BJ (cell line): Measurements from ENCODE around the gene GPR75. TPM values are rescaled to one million over a fixed set of nuclear protein-coding genes. Genes with fewer than 3 reads are reported as not detected.

Experiments used
- CTCF ChIA-PET: fragments of 350-600 bp; formaldehyde crosslinking; extraction: SDS; loops from one replicate; lab custom pipeline; 2021; ENCODE audit warnings: antibody characterized with exemption, inconsistent platforms; lab: Yijun Ruan, JAX
- POLR2A ChIA-PET: fragments of 300-600 bp; sonication (Branson Sonifier 250); formaldehyde crosslinking; extraction: SDS; loops from one replicate; lab custom pipeline; 2021; ENCODE audit warnings: antibody characterized with exemption; lab: Charles Lee
- DNase-seq: peaks from one replicate; pipeline ENCODE4 v3.0.0-alpha.2; 2011; ENCODE audit warnings: low read depth
- H3K27me3 ChIP-seq: 2 replicates; pipeline ENCODE4 v1.6.0; 2011; ENCODE audit warnings: low read length; ENCODE audit not compliant: control insufficient read depth, insufficient read depth
- H3K36me3 ChIP-seq: 2 replicates; pipeline ENCODE4 v1.5.1; 2011; ENCODE audit warnings: low read length; ENCODE audit not compliant: control insufficient read depth, insufficient read depth
- H3K4me3 ChIP-seq: 2 replicates; pipeline ENCODE4 v1.5.1; 2011; ENCODE audit warnings: low read depth, mild to moderate bottlenecking, control low read depth, low read length
- polyA plus RNA-seq: library from polyadenylated mRNA; depleted of rRNA; stranded (reverse); fragments of >200 nt; gene quantifications from 2 replicates; pipeline ENCODE4 v1.2.3, GENCODE V29; 2011
- TF ChIP-seq, protein P1 (sequence below): IDR thresholded peaks from 2 replicates; pipeline ENCODE4 v1.5.1; 2011; ENCODE audit warnings: low read depth, mild to moderate bottlenecking, control low read depth, inconsistent platforms, low read length, moderate library complexity; ENCODE audit not compliant: insufficient read depth

Gene GPR75
- polyA plus RNA-seq, 1 experiment: 1.5 TPM

DNA sequence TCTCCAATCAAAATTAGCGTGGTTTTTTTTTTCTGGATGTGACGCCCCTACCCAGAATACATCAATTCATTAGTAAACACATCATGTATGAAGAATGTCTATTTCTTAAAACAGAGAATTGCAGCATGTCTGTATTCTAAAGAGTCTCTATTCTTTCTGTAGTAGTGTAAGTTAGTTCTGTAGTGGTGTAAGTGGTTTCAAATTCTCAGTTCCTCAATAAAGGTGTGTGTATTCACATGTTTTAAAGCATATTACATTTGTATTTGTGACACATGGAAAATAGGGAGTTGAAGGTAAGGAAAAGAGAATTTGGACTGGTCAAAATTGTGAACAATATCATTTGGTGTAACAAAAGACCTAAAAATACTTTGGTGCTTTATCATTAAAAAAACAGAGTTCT, 8.0 kb upstream of the GPR75 start:
- Histone ChIP-seq H3K4me3 (no peak overlapping the region), H3K36me3 (no peaks in the 10 kb centered on the region), H3K27me3 (no peaks in the 10 kb centered on the region)
- ChIA-PET POLR2A (no interaction called here), CTCF (no interaction called here)
- TF ChIP-seq, protein P1, sequence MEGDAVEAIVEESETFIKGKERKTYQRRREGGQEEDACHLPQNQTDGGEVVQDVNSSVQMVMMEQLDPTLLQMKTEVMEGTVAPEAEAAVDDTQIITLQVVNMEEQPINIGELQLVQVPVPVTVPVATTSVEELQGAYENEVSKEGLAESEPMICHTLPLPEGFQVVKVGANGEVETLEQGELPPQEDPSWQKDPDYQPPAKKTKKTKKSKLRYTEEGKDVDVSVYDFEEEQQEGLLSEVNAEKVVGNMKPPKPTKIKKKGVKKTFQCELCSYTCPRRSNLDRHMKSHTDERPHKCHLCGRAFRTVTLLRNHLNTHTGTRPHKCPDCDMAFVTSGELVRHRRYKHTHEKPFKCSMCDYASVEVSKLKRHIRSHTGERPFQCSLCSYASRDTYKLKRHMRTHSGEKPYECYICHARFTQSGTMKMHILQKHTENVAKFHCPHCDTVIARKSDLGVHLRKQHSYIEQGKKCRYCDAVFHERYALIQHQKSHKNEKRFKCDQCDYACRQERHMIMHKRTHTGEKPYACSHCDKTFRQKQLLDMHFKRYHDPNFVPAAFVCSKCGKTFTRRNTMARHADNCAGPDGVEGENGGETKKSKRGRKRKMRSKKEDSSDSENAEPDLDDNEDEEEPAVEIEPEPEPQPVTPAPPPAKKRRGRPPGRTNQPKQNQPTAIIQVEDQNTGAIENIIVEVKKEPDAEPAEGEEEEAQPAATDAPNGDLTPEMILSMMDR: no peak
- no peak for DNase-seq

DNA sequence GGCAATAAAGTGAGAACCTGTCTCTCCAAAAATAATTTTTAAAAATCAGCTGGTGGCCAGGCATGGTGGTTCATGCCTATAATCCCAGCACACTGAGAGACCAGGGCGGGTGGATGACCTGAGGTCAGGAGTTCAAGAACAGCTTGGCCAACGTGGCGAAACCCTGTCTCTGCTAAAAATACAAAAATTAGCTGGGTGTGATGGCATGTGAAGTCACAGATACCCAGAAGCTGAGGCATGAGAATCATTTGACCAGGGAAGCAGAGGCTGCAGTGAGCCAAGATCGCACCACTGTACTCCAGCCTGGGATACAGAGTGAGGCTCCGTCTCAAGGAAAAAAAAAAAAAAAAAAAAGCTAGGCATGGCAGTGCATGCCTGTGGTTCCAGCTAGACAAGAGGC, 7.4 kb upstream of the GPR75 start:
- POLR2A ChIA-PET: no interaction called here
- CTCF ChIA-PET: no interaction called here
- Histone ChIP-seq H3K27me3 (no peaks in the 10 kb centered on the region), H3K36me3 (no peaks in the 10 kb centered on the region), H3K4me3 (no peak overlapping the region)
- TF ChIP-seq, protein P1: no peak
- DNase-seq: no peak

- POLR2A ChIA-PET: no interaction called here
- TF ChIP-seq, protein P1: no peak
- no peak overlapping the region for H3K4me3 ChIP-seq
- H3K27me3 ChIP-seq: no peaks in the 10 kb centered on the region
- no peak for DNase-seq
- CTCF ChIA-PET: no interaction called here
- H3K36me3 ChIP-seq: no peaks in the 10 kb centered on the region
Measured at GRCh38 chr2:53865962-53866361, 6.2 kb upstream of the GPR75 start.

DNA sequence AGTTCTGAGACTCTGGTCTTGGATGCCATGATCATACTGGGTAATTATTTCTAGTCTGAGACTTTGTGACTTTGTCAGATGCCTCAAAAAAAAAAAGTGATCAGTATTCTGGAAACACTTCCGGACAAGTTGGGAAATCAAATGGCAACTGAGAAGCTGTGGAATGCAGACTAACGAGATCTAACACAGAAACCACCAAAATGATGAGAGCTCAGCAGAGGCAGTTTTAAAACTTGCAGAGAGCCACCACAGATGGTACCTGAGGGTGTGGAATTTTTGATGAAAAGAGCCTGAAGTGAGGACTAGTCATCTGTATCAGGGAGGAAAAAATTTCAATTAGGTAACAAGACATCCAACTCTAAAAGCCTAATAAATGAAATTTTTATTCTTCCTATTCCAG, 5.5 kb upstream of the GPR75 start:
- CTCF ChIA-PET: no interaction called here
- H3K36me3 ChIP-seq: no peaks in the 10 kb centered on the region
- H3K27me3 ChIP-seq: no peaks in the 10 kb centered on the region
- H3K4me3 ChIP-seq: no peak overlapping the region
- POLR2A ChIA-PET: no interaction called here
- TF ChIP-seq, protein P1: no peak
- no peak for DNase-seq

- TF ChIP-seq, protein P1: no peak
- DNase-seq: no peak
- ChIA-PET POLR2A (no interaction called here), CTCF (no interaction called here)
- H3K4me3 ChIP-seq: no peak overlapping the region
- H3K27me3 ChIP-seq: no peaks in the 10 kb centered on the region
- no peaks in the 10 kb centered on the region for H3K36me3 ChIP-seq
Measured at GRCh38 chr2:53863538-53864227, 3.9 kb upstream of the GPR75 start.
